BLaER1 (cell line): ENCODE measurements around the gene GABARAPL2.

Experiments used
- H3K27ac ChIP-seq: shearing (Covaris generic); formaldehyde crosslinking; 2 replicates; pipeline ENCODE4 v1.8.1; 2022
- H3K27me3 ChIP-seq: shearing (Covaris generic); formaldehyde crosslinking; 2 replicates; pipeline ENCODE4 v1.8.1; 2022
- H3K36me3 ChIP-seq: shearing (Covaris generic); formaldehyde crosslinking; 2 replicates; pipeline ENCODE4 v1.8.1; 2022
- H3K4me1 ChIP-seq: shearing (Covaris generic); formaldehyde crosslinking; 2 replicates; pipeline ENCODE4 v1.8.1; 2022
- H3K4me2 ChIP-seq: shearing (Covaris generic); formaldehyde crosslinking; 2 replicates; pipeline ENCODE4 v1.8.1; 2022
- H3K4me3 ChIP-seq: shearing (Covaris generic); formaldehyde crosslinking; 2 replicates; pipeline ENCODE4 v1.8.1; 2022
- H3K9ac ChIP-seq: shearing (Covaris generic); formaldehyde crosslinking; 2 replicates; pipeline ENCODE4 v1.8.1; 2022
- H3K9me3 ChIP-seq: shearing (Covaris generic); formaldehyde crosslinking; 2 replicates; pipeline ENCODE4 v1.8.1; 2022
- H4K20me1 ChIP-seq: shearing (Covaris generic); formaldehyde crosslinking; 2 replicates; pipeline ENCODE4 v1.8.1; 2022
- Cebpa-rat ChIP-seq: shearing (Covaris generic); IDR thresholded peaks from 2 replicates; pipeline ENCODE4 v1.8.1; 2022

The GABARAPL2 gene

DNA sequence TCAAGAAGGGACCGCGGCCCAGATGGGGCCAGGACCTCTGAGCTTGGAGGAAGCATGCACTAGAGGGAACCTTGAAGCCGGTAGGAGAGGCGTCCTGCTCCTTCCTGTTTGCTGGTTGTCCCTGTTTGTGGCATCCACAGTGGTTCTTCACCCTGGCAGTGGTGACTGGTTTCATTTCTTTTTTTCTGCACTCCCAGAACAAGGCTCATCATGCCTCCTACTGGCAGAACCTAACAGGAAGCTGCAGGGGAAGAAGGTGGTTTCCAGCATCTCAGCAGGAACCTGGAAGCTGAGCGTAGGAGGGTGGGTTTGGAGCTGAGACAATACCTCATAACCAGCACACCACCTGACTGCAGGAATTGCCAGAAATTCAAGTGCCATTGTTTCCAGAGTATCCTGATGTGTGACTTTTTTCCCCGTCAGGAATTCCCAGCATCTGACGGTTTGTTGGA lies 15.9 kb upstream of the GABARAPL2 start:
- no peak for TF ChIP-seq Cebpa-rat
- Histone ChIP-seq H3K27me3 (peaks cover 11% of the 10 kb centered on the region; the same call in 1 of the 2 replicates), H3K4me1 (peaks cover 29% of the 10 kb centered on the region), H3K9ac (no peak overlapping the region), H3K4me2 (peak overlapping the region; percentile 48), H4K20me1 (no peaks in the 10 kb centered on the region), H3K9me3 (no peaks in the 10 kb centered on the region), H3K4me3 (no peak overlapping the region), H3K36me3 (no peaks in the 10 kb centered on the region), H3K27ac (no peak overlapping the region)

- H3K9me3 ChIP-seq = no peaks in the 10 kb centered on the region
- no peak overlapping the region for H3K27ac ChIP-seq
- no peaks in the 10 kb centered on the region for H3K36me3 ChIP-seq
- no peak for TF ChIP-seq Cebpa-rat
- no peak overlapping the region for H3K9ac ChIP-seq
- H3K27me3 ChIP-seq = peaks cover 12% of the 10 kb centered on the region; the same call in 1 of the 2 replicates
- H4K20me1 ChIP-seq = no peaks in the 10 kb centered on the region
- H3K4me3 ChIP-seq = no peak overlapping the region
- H3K4me1 ChIP-seq = peaks cover 38% of the 10 kb centered on the region
- no peak overlapping the region for H3K4me2 ChIP-seq
These were observed 13.2 kb upstream of the GABARAPL2 start for GRCh38 chr16:75552951-75553350.

DNA sequence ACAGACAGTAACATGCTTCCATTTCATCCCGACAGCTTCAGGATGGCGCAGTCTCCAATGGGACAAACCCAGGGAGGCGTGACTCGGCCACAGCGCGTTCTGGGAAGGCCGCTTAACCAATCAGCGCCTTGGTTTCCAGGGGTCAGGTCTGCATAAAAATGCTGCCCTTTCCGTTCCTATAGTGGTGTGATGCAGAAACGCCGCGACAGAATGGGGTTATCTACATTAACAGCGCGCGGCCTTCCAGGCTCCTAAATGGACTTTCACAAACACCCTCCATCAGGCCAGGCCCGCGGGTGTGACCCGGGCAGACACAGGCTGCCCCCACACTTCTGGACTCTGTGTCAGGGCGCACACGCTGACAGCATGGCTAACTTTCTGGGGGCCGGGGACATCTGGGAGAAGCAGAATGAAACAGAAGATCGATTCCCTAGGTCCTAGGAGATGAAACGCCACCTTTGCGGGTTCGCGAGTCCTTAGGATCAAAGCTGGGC lies 10.9 kb upstream of the GABARAPL2 start:
- Histone ChIP-seq H3K9me3 (no peaks in the 10 kb centered on the region), H3K4me3 (peak overlapping the region; percentile 73), H3K4me2 (peak overlapping the region; percentile 89), H3K27ac (no peak overlapping the region), H3K36me3 (no peaks in the 10 kb centered on the region), H4K20me1 (no peaks in the 10 kb centered on the region), H3K4me1 (peaks cover 27% of the 10 kb centered on the region), H3K9ac (peak overlapping the region; percentile 61), H3K27me3 (peaks cover 12% of the 10 kb centered on the region; the same call in 1 of the 2 replicates)
- no peak for TF ChIP-seq Cebpa-rat

- H3K36me3 ChIP-seq = no peaks in the 10 kb centered on the region
- no peak within 1 kb of the TSS for H3K27ac ChIP-seq
- no peaks in the 10 kb centered on the region for H3K9me3 ChIP-seq
- peaks cover 12% of the 10 kb centered on the region; the same call in 1 of the 2 replicates for H3K27me3 ChIP-seq
- H4K20me1 ChIP-seq = no peaks in the 10 kb centered on the region
- TF ChIP-seq Cebpa-rat = no peak
- peak within 1 kb of the TSS; percentile 73 for H3K4me3 ChIP-seq
- H3K4me2 ChIP-seq = peak within 1 kb of the TSS; percentile 89
- H3K9ac ChIP-seq = peak within 1 kb of the TSS; percentile 61
- H3K4me1 ChIP-seq = peaks cover 23% of the 10 kb centered on the region
These were observed 10.3 kb upstream of the GABARAPL2 start, which contains the start of gene TMEM231 for GRCh38 chr16:75555707-75556430. Gene TMEM231 (minus strand): TSS chr16:75556252. CDS start chr16:75556209, 43 bp downstream.

DNA sequence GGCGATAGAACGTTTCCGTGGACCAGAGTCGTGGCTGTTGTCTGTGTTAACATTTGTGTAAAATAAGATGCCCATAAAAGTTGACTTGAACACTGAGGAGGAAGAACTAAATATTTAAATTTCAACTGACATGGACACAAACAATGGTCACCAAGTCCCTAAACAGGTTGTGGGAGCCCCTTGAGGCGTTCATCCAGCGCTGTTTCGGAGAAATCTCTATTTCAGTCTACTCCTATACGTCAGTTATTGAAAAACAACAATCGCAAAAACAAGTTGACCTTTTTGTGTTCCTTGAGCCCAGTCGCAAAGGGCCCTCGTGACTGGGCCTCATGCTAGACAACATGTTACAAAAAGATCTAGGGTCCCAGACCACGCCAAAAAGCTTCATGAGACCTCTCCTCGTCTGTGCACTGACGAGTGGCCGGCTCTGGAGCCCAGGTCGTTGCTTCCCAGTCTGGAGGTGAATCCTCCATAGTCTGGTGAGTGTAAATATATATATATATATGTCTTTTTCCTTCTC lies 9.7 kb upstream of the GABARAPL2 start:
- peaks cover 12% of the 10 kb centered on the region; the same call in 1 of the 2 replicates for H3K27me3 ChIP-seq
- TF ChIP-seq Cebpa-rat = no peak
- no peaks in the 10 kb centered on the region for H3K36me3 ChIP-seq
- H3K27ac ChIP-seq = no peak overlapping the region
- peak overlapping the region; percentile 89 for H3K4me2 ChIP-seq
- H4K20me1 ChIP-seq = no peaks in the 10 kb centered on the region
- no peaks in the 10 kb centered on the region for H3K9me3 ChIP-seq
- H3K9ac ChIP-seq = no peak overlapping the region
- peaks cover 23% of the 10 kb centered on the region for H3K4me1 ChIP-seq
- H3K4me3 ChIP-seq = peak overlapping the region; percentile 73

DNA sequence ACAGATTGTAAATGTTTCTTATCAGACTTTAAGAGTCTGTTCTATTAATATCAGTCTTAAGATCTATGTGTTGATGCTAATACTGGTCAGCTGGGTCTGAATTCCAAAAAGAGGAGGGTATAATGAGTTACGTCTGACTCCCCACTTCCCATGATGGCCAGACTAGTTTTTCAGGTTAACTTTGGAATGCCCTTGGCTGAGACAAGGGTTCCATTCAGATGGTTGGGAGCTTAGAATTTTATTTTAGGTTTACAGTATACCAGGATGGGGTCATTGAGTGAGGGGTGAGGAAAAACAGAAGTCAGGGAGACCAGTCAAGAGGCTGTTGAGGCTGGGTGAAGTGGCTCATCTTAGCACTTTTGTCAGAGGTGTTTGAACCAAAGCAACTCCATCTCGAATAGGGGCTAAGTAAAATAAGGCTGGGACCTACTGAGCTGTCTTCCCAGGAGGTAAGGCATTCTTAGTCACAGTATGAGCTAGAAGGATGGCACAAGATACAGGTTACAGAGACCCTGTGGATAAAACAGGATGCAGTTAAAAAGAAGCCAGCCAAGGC lies 7.3 kb upstream of the GABARAPL2 start:
- H3K4me2 ChIP-seq = no peak overlapping the region
- peaks cover 17% of the 10 kb centered on the region for H3K4me1 ChIP-seq
- no peak overlapping the region for H3K4me3 ChIP-seq
- no peak overlapping the region for H3K27ac ChIP-seq
- H3K27me3 ChIP-seq = peaks cover 12% of the 10 kb centered on the region; the same call in 1 of the 2 replicates
- H4K20me1 ChIP-seq = no peaks in the 10 kb centered on the region
- no peaks in the 10 kb centered on the region for H3K9me3 ChIP-seq
- no peaks in the 10 kb centered on the region for H3K36me3 ChIP-seq
- no peak for TF ChIP-seq Cebpa-rat
- H3K9ac ChIP-seq = no peak overlapping the region

GRCh38 chr16:75559564-75560372 lies 6.4 kb upstream of the GABARAPL2 start:
- H3K4me3 ChIP-seq = no peak overlapping the region
- no peak for TF ChIP-seq Cebpa-rat
- no peak overlapping the region for H3K9ac ChIP-seq
- no peak overlapping the region for H3K4me2 ChIP-seq
- peaks cover 6% of the 10 kb centered on the region; the same call in 1 of the 2 replicates for H3K27me3 ChIP-seq
- no peaks in the 10 kb centered on the region for H3K9me3 ChIP-seq
- H3K4me1 ChIP-seq = peaks cover 17% of the 10 kb centered on the region
- no peaks in the 10 kb centered on the region for H3K36me3 ChIP-seq
- H4K20me1 ChIP-seq = no peaks in the 10 kb centered on the region
- H3K27ac ChIP-seq = no peak overlapping the region

- H3K36me3 ChIP-seq = peaks cover 33% of the 10 kb centered on the region
- H3K4me2 ChIP-seq = peak overlapping the region; percentile 99
- H3K4me1 ChIP-seq = peaks cover 53% of the 10 kb centered on the region
- 0 out of 2 replicates have a peak overlapping the region, but pooled peaks have one; percentile 35 for H3K27ac ChIP-seq
- no peaks in the 10 kb centered on the region for H3K27me3 ChIP-seq
- H4K20me1 ChIP-seq = peaks cover 44% of the 10 kb centered on the region
- H3K9me3 ChIP-seq = no peaks in the 10 kb centered on the region
- peak overlapping the region; percentile 94 for H3K4me3 ChIP-seq
- peak overlapping the region; percentile 87 for H3K9ac ChIP-seq
- TF ChIP-seq Cebpa-rat = no peak
These were observed 539 bp upstream of the GABARAPL2 start for GRCh38 chr16:75565640-75566039.

DNA sequence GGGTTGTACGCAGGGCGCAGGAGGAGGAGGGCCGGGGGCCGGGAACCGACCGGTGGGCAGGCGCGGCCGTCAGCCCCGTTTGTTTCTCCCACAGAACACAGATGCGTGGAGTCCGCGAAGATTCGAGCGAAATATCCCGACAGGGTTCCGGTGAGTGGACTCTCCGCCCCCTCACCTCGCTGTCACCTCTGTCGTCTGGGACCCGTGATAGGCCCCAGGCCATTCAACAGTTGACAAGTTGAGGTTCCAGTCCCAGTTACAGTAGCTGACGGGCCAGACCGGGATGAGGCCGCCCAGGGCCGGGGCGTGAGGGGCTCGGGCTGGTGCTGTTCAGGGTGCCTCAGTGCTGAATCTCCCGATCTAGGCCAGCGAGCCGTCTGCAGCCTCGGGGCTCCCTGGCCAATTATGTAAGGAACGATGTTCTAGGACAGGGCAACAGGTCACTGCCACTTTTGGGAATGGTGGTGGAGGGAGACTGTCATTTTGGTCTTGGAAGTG lies 628 bp downstream of the GABARAPL2 start:
- peaks cover 45% of the 10 kb centered on the region for H3K36me3 ChIP-seq
- H3K4me2 ChIP-seq = peak overlapping the region; percentile 99
- peak overlapping the region; percentile 94 for H3K4me3 ChIP-seq
- H3K27ac ChIP-seq = peak overlapping the region; percentile 75
- peaks cover 55% of the 10 kb centered on the region for H4K20me1 ChIP-seq
- H3K9me3 ChIP-seq = no peaks in the 10 kb centered on the region
- peak overlapping the region; percentile 87 for H3K9ac ChIP-seq
- peaks cover 55% of the 10 kb centered on the region for H3K4me1 ChIP-seq
- no peak for TF ChIP-seq Cebpa-rat
- H3K27me3 ChIP-seq = no peaks in the 10 kb centered on the region
